H1 (cell line): ENCODE data around the gene KRTDAP. TPM values are rescaled to one million over a fixed set of nuclear protein-coding genes. Genes with fewer than 3 reads are reported as not detected.

Experiments
- polyA plus RNA-seq, 7 experiments: library from polyadenylated mRNA; depleted of rRNA in 3 of 7; stranded (reverse) in 5 of 7; unstranded in 2 of 7; fragments of >200 nt in 5 of 7; fragments of 200-250 nt in 2 of 7; gene quantifications; 1 replicate in 5 of 7; 2 replicates in 1 of 7; 4 replicates in 1 of 7; pipeline versions ENCODE4 v1.2.1 to v1.2.3, GENCODE V29; 2011 to 2013; ENCODE audit warnings: missing spikeins in 2 of 7, mixed read lengths in 2 of 7
- total RNA-seq: library from RNA; stranded (reverse); fragmentation: NEBNext Ultra II Directional; extraction: Animal tissue kit (Norgen Biotek cat#: 25700); gene quantifications from 2 replicates; pipeline ENCODE4 v1.2.1, GENCODE V29; 2021

KRTDAP gene
- total and polyA plus RNA-seq, 2 of the 8 experiments (the other 6 are each of a cell fraction or from before 2014, with no cell fraction given) = 0.69 to 0.88 TPM

Other genes with a start within 250 kb of the KRTDAP start
- gene LSR, start 241.5 kb downstream of the KRTDAP start, total RNA-seq = 159 and 166 TPM in 2 replicates
- gene LSR, start 241.5 kb downstream of the KRTDAP start, polyA plus RNA-seq (2011; rRNA removed) = 186 and 296 TPM in 2 replicates
- gene USF2, start 221.5 kb downstream of the KRTDAP start, total RNA-seq = 109 and 113 TPM in 2 replicates
- 74.1 and 119 TPM in 2 replicates for gene USF2, start 221.5 kb downstream of the KRTDAP start, polyA plus RNA-seq (2011; rRNA removed)
- not detected in 2 replicates for gene HAMP, start 207.9 kb downstream of the KRTDAP start, total RNA-seq
- gene HAMP, start 207.9 kb downstream of the KRTDAP start, polyA plus RNA-seq (2011; rRNA removed) = 0.06 and 0.08 TPM in 2 replicates
- gene MAG, start 198.3 kb downstream of the KRTDAP start, total RNA-seq = 0.46 and 1.3 TPM in 2 replicates
- 0.20 and 0.72 TPM in 2 replicates for gene MAG, start 198.3 kb downstream of the KRTDAP start, polyA plus RNA-seq (2011; rRNA removed)
- gene CD22, start 161.3 kb downstream of the KRTDAP start, total RNA-seq = 0.54 and 0.60 TPM in 2 replicates
- 0.06 and 0.42 TPM in 2 replicates for gene CD22, start 161.3 kb downstream of the KRTDAP start, polyA plus RNA-seq (2011; rRNA removed)
- not detected in 2 replicates for gene FFAR1, start 142.6 kb downstream of the KRTDAP start, total RNA-seq
- not detected in 2 replicates for gene FFAR1, start 142.6 kb downstream of the KRTDAP start, polyA plus RNA-seq (2011; rRNA removed)
- not detected in 2 replicates for gene FFAR3, start 132.0 kb downstream of the KRTDAP start, total RNA-seq
- gene FFAR3, start 132.0 kb downstream of the KRTDAP start, polyA plus RNA-seq (2011; rRNA removed) = 0.24 TPM in 1 of 2 replicates, not detected in the other
- gene GPR42, start 119.4 kb downstream of the KRTDAP start, total RNA-seq = not detected in 2 replicates
- not detected in 2 replicates for gene GPR42, start 119.4 kb downstream of the KRTDAP start, polyA plus RNA-seq (2011; rRNA removed)
- not detected in 2 replicates for gene FFAR2, start 42.2 kb downstream of the KRTDAP start, total RNA-seq
- gene FFAR2, start 42.2 kb downstream of the KRTDAP start, polyA plus RNA-seq (2011; rRNA removed) = not detected in 2 replicates
- 286 and 290 TPM in 2 replicates for gene DMKN, start 23.2 kb upstream of the KRTDAP start, total RNA-seq
- gene DMKN, start 23.2 kb upstream of the KRTDAP start, polyA plus RNA-seq (2011; rRNA removed) = 330 and 379 TPM in 2 replicates
- not detected in 2 replicates for gene SBSN, start 37.8 kb upstream of the KRTDAP start, total RNA-seq
- not detected in 2 replicates for gene SBSN, start 37.8 kb upstream of the KRTDAP start, polyA plus RNA-seq (2011; rRNA removed)
- not detected in 2 replicates for gene GAPDHS, start 43.0 kb upstream of the KRTDAP start, total RNA-seq
- 0.26 and 0.47 TPM in 2 replicates for gene GAPDHS, start 43.0 kb upstream of the KRTDAP start, polyA plus RNA-seq (2011; rRNA removed)
- gene TMEM147, start 55.2 kb upstream of the KRTDAP start, total RNA-seq = 157 and 159 TPM in 2 replicates
- gene TMEM147, start 55.2 kb upstream of the KRTDAP start, polyA plus RNA-seq (2011; rRNA removed) = 372 and 418 TPM in 2 replicates
- gene ATP4A, start 73.2 kb upstream of the KRTDAP start, total RNA-seq = 0.31 and 0.50 TPM in 2 replicates
- 1.2 and 1.4 TPM in 2 replicates for gene ATP4A, start 73.2 kb upstream of the KRTDAP start, polyA plus RNA-seq (2011; rRNA removed)
- gene PMIS2, start 95.7 kb upstream of the KRTDAP start, total RNA-seq = not detected in 2 replicates
- 0.25 TPM in 1 of 2 replicates, not detected in the other for gene PMIS2, start 95.7 kb upstream of the KRTDAP start, polyA plus RNA-seq (2011; rRNA removed)
- 18.9 and 25.7 TPM in 2 replicates for gene HAUS5, start 122.3 kb upstream of the KRTDAP start, total RNA-seq
- 13.8 and 20.1 TPM in 2 replicates for gene HAUS5, start 122.3 kb upstream of the KRTDAP start, polyA plus RNA-seq (2011; rRNA removed)
- 80.8 and 83.3 TPM in 2 replicates for gene RBM42, start 138.6 kb upstream of the KRTDAP start, total RNA-seq
- 59.8 and 83.6 TPM in 2 replicates for gene RBM42, start 138.6 kb upstream of the KRTDAP start, polyA plus RNA-seq (2011; rRNA removed)
- gene ETV2, start 151.3 kb upstream of the KRTDAP start, total RNA-seq = 0.88 and 1.8 TPM in 2 replicates
- gene ETV2, start 151.3 kb upstream of the KRTDAP start, polyA plus RNA-seq (2011; rRNA removed) = 1.3 and 2.3 TPM in 2 replicates
- gene COX6B1, start 157.9 kb upstream of the KRTDAP start, total RNA-seq = 436 and 437 TPM in 2 replicates
- 884 and 1,052 TPM in 2 replicates for gene COX6B1, start 157.9 kb upstream of the KRTDAP start, polyA plus RNA-seq (2011; rRNA removed)
- 0.56 and 0.61 TPM in 2 replicates for gene UPK1A, start 176.1 kb upstream of the KRTDAP start, total RNA-seq
- 9.8 and 9.9 TPM in 2 replicates for gene UPK1A, start 176.1 kb upstream of the KRTDAP start, polyA plus RNA-seq (2011; rRNA removed)
- 0.42 and 0.50 TPM in 2 replicates for gene ZBTB32, start 214.1 kb upstream of the KRTDAP start, total RNA-seq
- gene ZBTB32, start 214.1 kb upstream of the KRTDAP start, polyA plus RNA-seq (2011; rRNA removed) = 0.11 and 0.17 TPM in 2 replicates
- 38.6 and 41.5 TPM in 2 replicates for gene KMT2B, start 227.5 kb upstream of the KRTDAP start, total RNA-seq
- 26.7 and 42.2 TPM in 2 replicates for gene KMT2B, start 227.5 kb upstream of the KRTDAP start, polyA plus RNA-seq (2011; rRNA removed)